ENCODE results near the gene XRCC5. TPM values are rescaled to one million over a fixed set of nuclear protein-coding genes. Genes with fewer than 3 reads are reported as not detected.

Gene XRCC5
- total and polyA plus RNA-seq, 2 of the 8 experiments (the other 6 are each of a cell fraction or from before 2014, with no cell fraction given), result 308 to 644 TPM

- TF ChIP-seq CTBP2 (IDR thresholded peaks at IDR 0.05; ENCODE audit: borderline replicate concordance, insufficient read depth, insufficient read length, low read length), result no peak
- no peak for TF ChIP-seq CBX5 (IDR thresholded peaks at IDR 0.05; ENCODE audit: low read depth, low read length)
- peak; percentile 65 for TF ChIP-seq MAX (IDR thresholded peaks at IDR 0.05)
- TF ChIP-seq CREB1 (IDR thresholded peaks at IDR 0.05), result peak; percentile 39; the same call in 1 of the 2 replicates
- peak in 1 of 3 experiments; percentile 0; a peak in 1 of 4 replicates for TF ChIP-seq CTCF (IDR thresholded peaks at IDR 0.05; ENCODE audit: control extremely low read depth in 1 of 3, insufficient read depth in 1 of 3, low read depth in 1 of 3, low read length in 3 of 3)
- no peak; the same call in 1 of the 2 replicates for TF ChIP-seq GABPA (IDR thresholded peaks at IDR 0.05; ENCODE audit: borderline replicate concordance, insufficient read depth, low read length)
- TF ChIP-seq YY1 (IDR thresholded peaks at IDR 0.05; ENCODE audit: low read depth, low read length), result 0 out of 2 replicates have a peak, but pooled peaks have one; percentile 35
- no peak for TF ChIP-seq SRF (IDR thresholded peaks at IDR 0.05; ENCODE audit: low read depth, low read length)
- TF ChIP-seq USF2 (IDR thresholded peaks at IDR 0.05; ENCODE audit: low read length), result peak; percentile 83
- no peak for TF ChIP-seq FOSL1 (IDR thresholded peaks at IDR 0.05; ENCODE audit: insufficient read depth, low read depth, low read length)
- peak; percentile 91; the same call in 1 of the 2 replicates for TF ChIP-seq RBBP5 (IDR thresholded peaks at IDR 0.05; ENCODE audit: borderline replicate concordance, low read depth, low read length)
- no peak for TF ChIP-seq SUZ12 (IDR thresholded peaks at IDR 0.05; ENCODE audit: low read length)
Measured at GRCh38 chr2:216081487-216082116, 27.5 kb upstream of the XRCC5 start, which contains the start of the genes PECR and TMEM169 (continued).

Measured in H1 (cell line).